PFSK-1 (cell line): ENCODE measurements around the gene NXPH4.
A peak's percentile ranks its signal among the peaks of the same experiment; 100 is the strongest.

Source experiments
- FOXP2 ChIP-seq: optimal IDR thresholded peaks from 2 replicates; pipeline ENCODE3; 2011; ENCODE audit warnings: borderline replicate concordance, control low read depth, inconsistent platforms; ENCODE audit not compliant: insufficient read depth; ENCODE audit errors: extremely low read length, extremely low read depth
- POLR2AphosphoS5 ChIP-seq: IDR thresholded peaks from 2 replicates; pipeline ENCODE4 v1.6.1; 2012; ENCODE audit warnings: low read depth, mild to moderate bottlenecking, control low read depth, low read length, moderate library complexity
- SIN3A ChIP-seq: IDR thresholded peaks from 2 replicates; pipeline ENCODE4 v1.6.1; 2012; ENCODE audit warnings: mild to moderate bottlenecking, low read length, moderate library complexity, borderline replicate concordance; ENCODE audit not compliant: insufficient read depth
- TAF1 ChIP-seq: IDR thresholded peaks from 2 replicates; pipeline ENCODE4 v1.6.1; 2012; ENCODE audit warnings: low read length, control low read depth, borderline replicate concordance; ENCODE audit not compliant: insufficient read depth
- TF ChIP-seq, protein P1 (sequence below), 2 experiments: IDR thresholded peaks; 2 replicates each; pipeline versions ENCODE4 v1.6.1 to v1.8.0; 2011 to 2012; ENCODE audit warnings: low read depth in 2 of 2, low read length in 2 of 2, control low read depth in 1 of 2, inconsistent platforms in 1 of 2, mild to moderate bottlenecking in 1 of 2, moderate library complexity in 1 of 2; ENCODE audit not compliant: insufficient read depth in 1 of 2

Gene NXPH4

DNA sequence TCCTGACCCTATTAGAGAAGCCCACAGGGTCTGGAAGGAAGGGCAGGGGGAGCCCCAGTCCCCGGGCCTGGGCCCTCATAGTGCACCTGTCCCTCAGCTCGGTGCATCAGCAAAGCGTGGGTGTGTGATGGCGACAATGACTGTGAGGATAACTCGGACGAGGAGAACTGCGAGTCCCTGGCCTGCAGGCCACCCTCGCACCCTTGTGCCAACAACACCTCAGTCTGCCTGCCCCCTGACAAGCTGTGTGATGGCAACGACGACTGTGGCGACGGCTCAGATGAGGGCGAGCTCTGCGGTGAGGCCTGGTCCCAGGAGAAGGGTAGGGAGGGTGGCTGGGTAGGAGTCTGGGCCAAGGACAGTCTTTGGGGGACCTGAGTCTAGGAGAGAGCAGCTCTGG, 42.9 kb upstream of the NXPH4 start:
- no peak for TF ChIP-seq SIN3A
- no peak for TF ChIP-seq TAF1
- no peak for TF ChIP-seq POLR2AphosphoS5
- TF ChIP-seq, protein P1, sequence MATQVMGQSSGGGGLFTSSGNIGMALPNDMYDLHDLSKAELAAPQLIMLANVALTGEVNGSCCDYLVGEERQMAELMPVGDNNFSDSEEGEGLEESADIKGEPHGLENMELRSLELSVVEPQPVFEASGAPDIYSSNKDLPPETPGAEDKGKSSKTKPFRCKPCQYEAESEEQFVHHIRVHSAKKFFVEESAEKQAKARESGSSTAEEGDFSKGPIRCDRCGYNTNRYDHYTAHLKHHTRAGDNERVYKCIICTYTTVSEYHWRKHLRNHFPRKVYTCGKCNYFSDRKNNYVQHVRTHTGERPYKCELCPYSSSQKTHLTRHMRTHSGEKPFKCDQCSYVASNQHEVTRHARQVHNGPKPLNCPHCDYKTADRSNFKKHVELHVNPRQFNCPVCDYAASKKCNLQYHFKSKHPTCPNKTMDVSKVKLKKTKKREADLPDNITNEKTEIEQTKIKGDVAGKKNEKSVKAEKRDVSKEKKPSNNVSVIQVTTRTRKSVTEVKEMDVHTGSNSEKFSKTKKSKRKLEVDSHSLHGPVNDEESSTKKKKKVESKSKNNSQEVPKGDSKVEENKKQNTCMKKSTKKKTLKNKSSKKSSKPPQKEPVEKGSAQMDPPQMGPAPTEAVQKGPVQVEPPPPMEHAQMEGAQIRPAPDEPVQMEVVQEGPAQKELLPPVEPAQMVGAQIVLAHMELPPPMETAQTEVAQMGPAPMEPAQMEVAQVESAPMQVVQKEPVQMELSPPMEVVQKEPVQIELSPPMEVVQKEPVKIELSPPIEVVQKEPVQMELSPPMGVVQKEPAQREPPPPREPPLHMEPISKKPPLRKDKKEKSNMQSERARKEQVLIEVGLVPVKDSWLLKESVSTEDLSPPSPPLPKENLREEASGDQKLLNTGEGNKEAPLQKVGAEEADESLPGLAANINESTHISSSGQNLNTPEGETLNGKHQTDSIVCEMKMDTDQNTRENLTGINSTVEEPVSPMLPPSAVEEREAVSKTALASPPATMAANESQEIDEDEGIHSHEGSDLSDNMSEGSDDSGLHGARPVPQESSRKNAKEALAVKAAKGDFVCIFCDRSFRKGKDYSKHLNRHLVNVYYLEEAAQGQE (IDR thresholded peaks at IDR 0.05; ENCODE audit: insufficient read depth in 1 of 2, low read depth in 2 of 2, low read length in 2 of 2) = no peak
- no peak for TF ChIP-seq FOXP2

DNA sequence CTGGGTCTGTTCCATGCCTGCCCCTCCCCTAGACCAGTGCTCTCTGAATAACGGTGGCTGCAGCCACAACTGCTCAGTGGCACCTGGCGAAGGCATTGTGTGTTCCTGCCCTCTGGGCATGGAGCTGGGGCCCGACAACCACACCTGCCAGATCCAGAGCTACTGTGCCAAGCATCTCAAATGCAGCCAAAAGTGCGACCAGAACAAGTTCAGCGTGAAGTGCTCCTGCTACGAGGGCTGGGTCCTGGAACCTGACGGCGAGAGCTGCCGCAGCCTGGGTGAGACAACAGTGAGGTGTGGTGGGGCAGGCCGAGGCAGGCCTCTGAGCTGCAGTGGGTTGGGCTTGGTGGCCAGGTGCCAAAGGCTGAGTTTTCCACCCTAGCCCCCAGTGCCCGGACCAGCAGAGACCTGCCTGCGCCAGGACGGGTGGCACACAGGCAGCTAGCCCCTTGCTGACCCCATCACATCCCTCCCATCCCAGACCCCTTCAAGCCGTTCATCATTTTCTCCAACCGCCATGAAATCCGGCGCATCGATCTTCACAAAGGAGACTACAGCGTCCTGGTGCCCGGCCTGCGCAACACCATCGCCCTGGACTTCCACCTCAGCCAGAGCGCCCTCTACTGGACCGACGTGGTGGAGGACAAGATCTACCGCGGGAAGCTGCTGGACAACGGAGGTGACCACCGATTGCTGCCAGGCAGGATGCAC, 41.0 kb upstream of the NXPH4 start:
- TF ChIP-seq TAF1 = no peak
- TF ChIP-seq, protein P1 (IDR thresholded peaks at IDR 0.05; ENCODE audit: insufficient read depth in 1 of 2, low read depth in 2 of 2, low read length in 2 of 2) = no peak
- TF ChIP-seq FOXP2 = peak; percentile 92

DNA sequence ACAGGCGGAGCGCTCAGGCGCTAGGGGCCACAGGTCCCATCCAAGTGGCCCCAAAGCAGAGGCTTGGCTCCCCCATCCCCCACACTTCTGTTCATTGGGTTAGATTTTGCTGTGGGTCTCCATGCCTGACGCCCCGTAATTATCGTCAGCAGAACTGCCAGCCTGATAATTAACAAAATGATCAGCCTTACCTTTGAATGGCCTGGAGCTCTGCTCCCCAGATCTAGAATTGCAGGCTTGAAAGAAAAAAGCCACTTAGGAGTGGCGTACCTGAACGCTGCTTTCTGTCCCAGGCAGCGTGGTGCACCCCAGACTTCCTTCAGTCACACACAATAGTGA, 40.5 kb upstream of the NXPH4 start:
- TF ChIP-seq, protein P1 (IDR thresholded peaks at IDR 0.05; ENCODE audit: insufficient read depth in 1 of 2, low read depth in 2 of 2, low read length in 2 of 2) = no peak
- TF ChIP-seq POLR2AphosphoS5 = no peak
- no peak for TF ChIP-seq SIN3A
- TF ChIP-seq TAF1 = no peak
- TF ChIP-seq FOXP2 = no peak

DNA sequence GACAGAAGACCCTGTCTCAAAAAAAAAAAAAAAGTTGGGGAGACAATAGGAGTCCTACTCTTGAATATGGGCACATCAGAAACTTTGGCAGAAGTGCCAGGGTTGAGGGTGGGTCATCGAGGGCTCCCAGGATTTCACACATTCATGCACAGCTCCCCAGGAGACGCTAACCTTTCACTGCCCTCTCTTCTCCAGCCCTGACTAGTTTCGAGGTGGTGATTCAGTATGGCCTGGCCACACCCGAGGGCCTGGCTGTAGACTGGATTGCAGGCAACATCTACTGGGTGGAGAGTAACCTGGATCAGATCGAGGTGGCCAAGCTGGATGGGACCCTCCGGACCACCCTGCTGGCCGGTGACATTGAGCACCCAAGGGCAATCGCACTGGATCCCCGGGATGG, 39.7 kb upstream of the NXPH4 start:
- no peak for TF ChIP-seq FOXP2
- TF ChIP-seq TAF1 = no peak
- TF ChIP-seq POLR2AphosphoS5 = no peak
- TF ChIP-seq, protein P1 (IDR thresholded peaks at IDR 0.05; ENCODE audit: insufficient read depth in 1 of 2, low read depth in 2 of 2, low read length in 2 of 2) = no peak
- no peak for TF ChIP-seq SIN3A

DNA sequence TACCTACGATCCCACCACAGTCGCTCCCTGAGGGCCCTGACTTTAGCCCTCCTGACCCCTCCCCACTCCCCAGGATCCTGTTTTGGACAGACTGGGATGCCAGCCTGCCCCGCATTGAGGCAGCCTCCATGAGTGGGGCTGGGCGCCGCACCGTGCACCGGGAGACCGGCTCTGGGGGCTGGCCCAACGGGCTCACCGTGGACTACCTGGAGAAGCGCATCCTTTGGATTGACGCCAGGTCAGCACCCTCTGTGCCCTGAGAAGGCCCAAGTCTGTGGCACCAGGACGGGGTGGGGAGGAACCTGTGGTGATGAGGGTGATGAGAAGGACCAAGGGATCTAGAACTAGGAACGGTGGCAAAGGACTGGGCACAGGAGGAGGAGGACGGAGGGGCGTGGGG, 39.2 kb upstream of the NXPH4 start:
- no peak for TF ChIP-seq TAF1
- TF ChIP-seq POLR2AphosphoS5 = no peak
- no peak for TF ChIP-seq SIN3A
- TF ChIP-seq, protein P1 (IDR thresholded peaks at IDR 0.05; ENCODE audit: insufficient read depth in 1 of 2, low read depth in 2 of 2, low read length in 2 of 2) = no peak
